SU-DHL-6 (cell line): ENCODE data around the gene ARHGAP22.

Experiments
- H2AFZ ChIP-seq: fragments of 200-600 bp; sonication (generic); 2 replicates; pipeline ENCODE4 v1.6.1; 2014; ENCODE audit warnings: low read depth, mild to moderate bottlenecking, moderate library complexity, mixed read lengths, antibody characterized with exemption, low read length; ENCODE audit not compliant: severe bottlenecking
- H3F3A ChIP-seq: fragments of 200-600 bp; shearing (Covaris generic); 2 replicates; pipeline ENCODE4 v1.6.0; 2016; ENCODE audit warnings: antibody characterized with exemption, mild to moderate bottlenecking; ENCODE audit not compliant: insufficient read depth
- H3K27ac ChIP-seq: fragments of 200-600 bp; sonication (generic); 2 replicates; pipeline ENCODE4 v1.5.1; 2016; ENCODE audit warnings: low read depth, mild to moderate bottlenecking, low read length, moderate library complexity, mixed read lengths
- H3K27me3 ChIP-seq: fragments of 200-600 bp; sonication (generic), shearing (Covaris generic); 2 replicates; pipeline ENCODE4 v1.6.0; 2014; ENCODE audit warnings: mild to moderate bottlenecking, low read length
- H3K36me3 ChIP-seq: fragments of 200-600 bp; sonication (generic); 2 replicates; pipeline ENCODE4 v1.6.1; 2014; ENCODE audit warnings: mild to moderate bottlenecking, low read length, mixed read lengths
- H3K4me2 ChIP-seq: fragments of 300-600, 200-600 bp; shearing (Covaris generic), sonication (generic); 2 replicates; pipeline ENCODE4 v1.6.0; 2014; ENCODE audit warnings: low read length, low read depth, mild to moderate bottlenecking; ENCODE audit not compliant: poor library complexity, severe bottlenecking
- H3K4me3 ChIP-seq: fragments of 200-600 bp; sonication (generic); 2 replicates; pipeline ENCODE4 v1.5.1; 2014; ENCODE audit warnings: antibody characterized with exemption, low read length, mild to moderate bottlenecking, mixed read lengths; ENCODE audit not compliant: insufficient read depth, poor library complexity, severe bottlenecking
- H3K79me2 ChIP-seq: fragments of 200-600 bp; sonication (generic); 2 replicates; pipeline ENCODE4 v1.6.1; 2014; ENCODE audit warnings: mild to moderate bottlenecking, low read length, moderate library complexity; ENCODE audit not compliant: insufficient read depth
- H3K9ac ChIP-seq: fragments of 200-600 bp; sonication (generic); 2 replicates; pipeline ENCODE4 v1.7.0; 2014; ENCODE audit warnings: mild to moderate bottlenecking, low read length
- H3K9me2 ChIP-seq: fragments of 200-600 bp; sonication (generic); replicated peaks from 2 replicates; pipeline ENCODE4 v1.6.1; 2014; ENCODE audit warnings: low read length; ENCODE audit not compliant: insufficient read depth
- H3K9me3 ChIP-seq: fragments of 200-600 bp; sonication (generic); 2 replicates; pipeline ENCODE4 v1.6.1; 2014; ENCODE audit warnings: low read length, mixed read lengths; ENCODE audit not compliant: insufficient read depth
- H4K20me1 ChIP-seq: fragments of 200-600 bp; sonication (generic); 2 replicates; pipeline ENCODE4 v1.6.1; 2014; ENCODE audit warnings: low read depth, mild to moderate bottlenecking, antibody characterized with exemption, low read length, moderate library complexity, mixed read lengths
- CTCF ChIP-seq: fragments of 200-600 bp; sonication (generic); IDR thresholded peaks from one replicate; pipeline ENCODE4 v1.5.1; 2017; ENCODE audit warnings: antibody characterized with exemption, mild to moderate bottlenecking, low read length, moderate library complexity; ENCODE audit not compliant: insufficient read depth, poor library complexity, severe bottlenecking
- EZH2phosphoT487 ChIP-seq: fragments of 200-600 bp; sonication (generic), shearing (Covaris generic); conservative IDR thresholded peaks from 2 replicates; pipeline ENCODE4 v1.6.1; 2018; ENCODE audit warnings: mild to moderate bottlenecking, antibody characterized with exemption, low read length, moderate library complexity, mixed read lengths

The ARHGAP22 gene

DNA sequence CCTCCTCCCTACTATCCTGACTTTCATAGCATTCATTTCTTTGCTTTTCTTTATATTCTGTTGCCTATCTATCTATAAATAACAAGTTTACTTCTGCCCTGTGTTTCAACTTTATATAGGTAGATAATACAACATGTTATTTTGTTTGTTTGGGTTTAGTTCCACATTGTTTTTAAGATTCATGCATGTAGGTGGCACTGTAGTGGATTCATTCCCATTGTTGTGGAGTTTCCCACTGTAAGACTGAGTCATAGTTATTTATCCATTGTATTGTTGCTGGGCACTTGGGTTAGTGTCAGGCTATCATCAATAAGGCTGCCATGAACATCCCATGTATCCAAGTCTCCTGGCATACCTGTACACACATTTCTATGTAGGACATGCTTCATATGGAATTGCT lies 127.7 kb downstream of the ARHGAP22 start:
- Histone ChIP-seq H3K27me3 (no peaks in the 10 kb centered on the region), H3K9me2 (no peaks in the 10 kb centered on the region), H3K9ac (no peak overlapping the region), H4K20me1 (no peaks in the 10 kb centered on the region), H3K27ac (no peak overlapping the region), H3K4me3 (no peak overlapping the region), H3K9me3 (no peaks in the 10 kb centered on the region), H3K79me2 (no peaks in the 10 kb centered on the region), H3K36me3 (no peaks in the 10 kb centered on the region), H2AFZ (no peak overlapping the region), H3F3A (no peaks in the 10 kb centered on the region), H3K4me2 (no peak overlapping the region)
- TF ChIP-seq EZH2phosphoT487 = no peak

DNA sequence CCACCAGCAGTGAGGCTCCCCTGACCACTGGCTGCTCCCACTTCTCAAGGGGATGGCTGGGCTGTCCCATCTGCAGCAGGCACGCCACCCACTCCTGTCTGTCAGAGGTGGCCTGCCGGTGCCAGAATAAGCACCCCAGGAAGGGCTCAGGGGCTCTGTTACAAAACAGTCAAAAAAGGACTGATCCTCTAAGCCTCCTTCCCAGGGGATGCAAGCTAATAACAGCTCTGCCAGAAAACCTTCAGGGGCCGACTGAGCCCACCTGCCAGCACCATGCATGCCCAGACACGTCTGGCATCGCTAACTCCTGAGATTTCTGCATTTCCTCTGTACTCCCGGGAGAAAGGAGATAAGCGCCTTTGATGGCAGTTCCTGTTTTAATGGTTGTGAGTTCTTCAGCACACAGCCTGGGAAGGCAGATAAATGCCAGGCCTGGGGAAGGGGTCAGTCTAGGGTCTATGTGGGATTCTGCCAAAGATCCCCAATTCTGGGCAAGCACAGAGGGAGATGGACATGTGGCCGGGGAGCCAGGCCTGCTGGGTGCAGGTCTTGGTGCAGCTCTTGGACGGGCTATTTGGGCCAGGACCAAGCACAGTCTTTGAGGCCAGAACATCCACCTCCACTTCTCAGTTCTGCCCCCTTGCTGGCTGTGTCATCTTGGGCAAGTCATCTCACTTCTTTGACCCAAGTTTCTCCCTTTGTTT lies 128.4 kb downstream of the ARHGAP22 start:
- no peaks in the 10 kb centered on the region for H3K79me2 ChIP-seq
- no peak overlapping the region for H3K4me2 ChIP-seq

GRCh38 chr10:48475943-48476278 lies 129.0 kb downstream of the ARHGAP22 start:
- Histone ChIP-seq H3K9ac (no peak overlapping the region), H3K79me2 (no peaks in the 10 kb centered on the region), H2AFZ (no peak overlapping the region), H3K27ac (no peak overlapping the region), H3K4me3 (no peak overlapping the region), H4K20me1 (no peaks in the 10 kb centered on the region), H3K9me2 (no peaks in the 10 kb centered on the region), H3K4me2 (no peak overlapping the region), H3K36me3 (no peaks in the 10 kb centered on the region), H3K9me3 (no peaks in the 10 kb centered on the region), H3F3A (no peaks in the 10 kb centered on the region), H3K27me3 (no peaks in the 10 kb centered on the region)
- no peak for TF ChIP-seq EZH2phosphoT487
- TF ChIP-seq CTCF = no peak

More for the DNA sequence above, 128.4 kb downstream of the ARHGAP22 start:
- TF ChIP-seq CTCF (no peak), EZH2phosphoT487 (no peak)
- H3K9me2 ChIP-seq = no peaks in the 10 kb centered on the region
- H3K27ac ChIP-seq = no peak overlapping the region
- no peaks in the 10 kb centered on the region for H3K36me3 ChIP-seq
- H3K9ac ChIP-seq = no peak overlapping the region
- no peaks in the 10 kb centered on the region for H3K9me3 ChIP-seq
- no peaks in the 10 kb centered on the region for H4K20me1 ChIP-seq
- H3F3A ChIP-seq = no peaks in the 10 kb centered on the region
- H3K27me3 ChIP-seq = no peaks in the 10 kb centered on the region
- no peak overlapping the region for H2AFZ ChIP-seq
- no peak overlapping the region for H3K4me3 ChIP-seq

DNA sequence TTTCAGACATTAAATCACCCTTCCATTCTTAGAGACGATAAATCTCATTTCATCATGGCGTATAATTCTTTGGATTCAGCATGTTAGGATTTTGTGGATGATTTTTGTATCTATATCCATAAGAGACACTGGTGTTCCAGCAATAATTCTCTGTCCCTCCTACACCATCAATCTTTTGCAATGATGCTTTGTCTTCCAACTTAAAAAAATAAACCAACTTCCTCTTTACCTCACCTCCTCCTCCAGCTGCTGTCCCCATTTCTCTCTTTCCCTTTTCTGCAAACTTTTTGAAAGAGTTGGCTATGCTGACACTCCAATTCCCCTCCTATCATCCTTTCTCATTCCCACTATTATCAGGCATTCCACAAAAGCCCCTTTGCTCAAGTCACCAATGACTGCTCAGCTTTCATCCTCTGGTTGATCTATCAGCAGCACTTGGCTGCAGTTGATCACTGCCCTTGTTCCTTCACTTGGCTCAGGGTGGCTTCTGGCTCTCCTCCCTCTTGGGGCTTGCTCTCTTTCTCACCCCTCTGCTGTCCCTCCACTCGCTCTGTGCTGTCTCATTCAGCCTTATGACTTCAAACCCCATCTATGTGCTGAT lies 130.0 kb downstream of the ARHGAP22 start:
- no peak overlapping the region for H3K27ac ChIP-seq

More for the DNA sequence above, 130.0 kb downstream of the ARHGAP22 start:
- Histone ChIP-seq H3K79me2 (no peaks in the 10 kb centered on the region), H3K9ac (no peak overlapping the region), H3K27me3 (no peaks in the 10 kb centered on the region), H2AFZ (no peak overlapping the region), H3K9me2 (no peaks in the 10 kb centered on the region), H3K36me3 (no peaks in the 10 kb centered on the region), H3K4me2 (no peak overlapping the region), H3K9me3 (no peaks in the 10 kb centered on the region), H4K20me1 (no peaks in the 10 kb centered on the region), H3F3A (no peaks in the 10 kb centered on the region), H3K4me3 (no peak overlapping the region)
- TF ChIP-seq EZH2phosphoT487 (no peak), CTCF (no peak)
